BJ (cell line): ENCODE results near the gene SPEM1. TPM values are rescaled to one million over a fixed set of nuclear protein-coding genes. Genes with fewer than 3 reads are reported as not detected.

Experiments used
- CTCF ChIA-PET: fragments of 350-600 bp; formaldehyde crosslinking; extraction: SDS; loops from one replicate; lab custom pipeline; 2021; ENCODE audit warnings: antibody characterized with exemption, inconsistent platforms; lab: Yijun Ruan, JAX
- POLR2A ChIA-PET: fragments of 300-600 bp; sonication (Branson Sonifier 250); formaldehyde crosslinking; extraction: SDS; loops from one replicate; lab custom pipeline; 2021; ENCODE audit warnings: antibody characterized with exemption; lab: Charles Lee
- DNase-seq: peaks from one replicate; pipeline ENCODE4 v3.0.0-alpha.2; 2011; ENCODE audit warnings: low read depth
- H3K27me3 ChIP-seq: 2 replicates; pipeline ENCODE4 v1.6.0; 2011; ENCODE audit warnings: low read length; ENCODE audit not compliant: control insufficient read depth, insufficient read depth
- H3K36me3 ChIP-seq: 2 replicates; pipeline ENCODE4 v1.5.1; 2011; ENCODE audit warnings: low read length; ENCODE audit not compliant: control insufficient read depth, insufficient read depth
- H3K4me3 ChIP-seq: 2 replicates; pipeline ENCODE4 v1.5.1; 2011; ENCODE audit warnings: low read depth, mild to moderate bottlenecking, control low read depth, low read length
- CTCF ChIP-seq: IDR thresholded peaks from 2 replicates; pipeline ENCODE4 v1.5.1; 2011; ENCODE audit warnings: low read depth, mild to moderate bottlenecking, control low read depth, inconsistent platforms, low read length, moderate library complexity; ENCODE audit not compliant: insufficient read depth
- polyA plus RNA-seq: library from polyadenylated mRNA; depleted of rRNA; stranded (reverse); fragments of >200 nt; gene quantifications from 2 replicates; pipeline ENCODE4 v1.2.3, GENCODE V29; 2011

SPEM1 gene
- polyA plus RNA-seq, 1 experiment: not detected

- ChIA-PET POLR2A (no interaction called here), CTCF (interaction anchor here (2.2 kb wide), 1 partner anchor 29 kb away, joined by 11 read pairs; no protein-coding TSS in a partner anchor)
- no peaks in the 10 kb centered on the region for H3K27me3 ChIP-seq
- H3K4me3 ChIP-seq: no peak within 1 kb of the TSS
- DNase-seq: no peak
- H3K36me3 ChIP-seq: peaks cover 11% of the 10 kb centered on the region
- no peak for TF ChIP-seq CTCF
Measured at GRCh38 chr17:7407485-7408251, 12.5 kb upstream of the SPEM1 start, which contains the start of gene NLGN2. NLGN2 (plus strand) TSS chr17:7407845; CDS start chr17:7408256, 411 bp downstream.

- ChIA-PET POLR2A (no interaction called here), CTCF (no interaction called here)
- no peak for TF ChIP-seq CTCF
- Histone ChIP-seq H3K27me3 (no peaks in the 10 kb centered on the region), H3K4me3 (no peak overlapping the region), H3K36me3 (peaks cover 11% of the 10 kb centered on the region)
- no peak for DNase-seq
Measured at GRCh38 chr17:7408252-7408727, 11.8 kb upstream of the SPEM1 start.

- no peak for DNase-seq
- no peak overlapping the region for H3K4me3 ChIP-seq
- peaks cover 11% of the 10 kb centered on the region for H3K36me3 ChIP-seq
- no peaks in the 10 kb centered on the region for H3K27me3 ChIP-seq
- ChIA-PET CTCF (no interaction called here), POLR2A (no interaction called here)
- TF ChIP-seq CTCF: no peak
Measured at GRCh38 chr17:7408863-7409262, 11.3 kb upstream of the SPEM1 start.

- Histone ChIP-seq H3K27me3 (no peaks in the 10 kb centered on the region), H3K4me3 (no peak overlapping the region), H3K36me3 (peaks cover 11% of the 10 kb centered on the region)
- TF ChIP-seq CTCF: no peak
- POLR2A ChIA-PET: no interaction called here
- CTCF ChIA-PET: no interaction called here
- no peak for DNase-seq
Measured at GRCh38 chr17:7409716-7410115, 10.4 kb upstream of the SPEM1 start.

GRCh38 chr17:7410634-7411426 is 9.3 kb upstream of the SPEM1 start:
- DNase-seq: no peak
- Histone ChIP-seq H3K27me3 (no peaks in the 10 kb centered on the region), H3K4me3 (no peak overlapping the region), H3K36me3 (peaks cover 20% of the 10 kb centered on the region)
- POLR2A ChIA-PET: no interaction called here
- CTCF ChIA-PET: interaction anchor here (0.8 kb wide), 1 partner anchor 26 kb away, joined by 3 read pairs; no protein-coding TSS in a partner anchor
- no peak for TF ChIP-seq CTCF
